Measurements from ENCODE around the gene CCDC32.

Gene CCDC32

DNA sequence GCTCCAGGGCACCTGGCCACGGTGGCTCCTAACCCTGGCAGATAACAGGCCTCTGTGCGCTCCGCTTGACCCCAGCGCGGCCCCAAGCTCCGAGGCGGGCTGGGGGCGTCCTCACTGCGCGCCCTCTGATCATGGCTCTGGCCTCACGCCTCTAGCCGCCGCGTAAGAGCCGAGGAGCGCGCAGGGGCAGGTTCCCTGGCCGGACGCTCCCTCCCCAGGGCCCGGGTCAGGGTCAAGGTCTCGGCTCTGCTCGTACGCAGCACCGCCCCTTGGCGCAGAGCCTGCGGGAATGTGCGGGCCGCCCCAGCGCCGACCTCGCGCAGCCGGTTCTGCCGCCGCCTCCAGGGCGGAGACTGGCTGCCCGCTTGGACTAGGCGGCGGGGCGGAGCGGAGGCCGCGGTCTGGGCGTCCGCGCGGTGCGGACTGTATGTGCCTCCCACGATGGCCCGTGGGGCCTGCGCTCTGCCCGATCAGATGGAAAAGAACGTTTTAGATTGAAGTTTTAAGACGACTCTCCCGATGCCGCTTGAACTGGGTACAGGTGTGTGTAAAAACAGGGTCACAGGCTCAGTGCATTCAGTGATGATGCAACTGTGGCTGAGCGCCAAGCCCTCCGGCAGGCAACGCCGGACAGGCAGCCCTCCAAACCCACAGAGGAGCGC lies 53.2 kb downstream of the CCDC32 start:
- DNase-seq, result peak; percentile 60

GRCh38 chr15:40511093-40511471 lies 53.8 kb downstream of the CCDC32 start:
- DNase-seq, result peak; percentile 51

- no peak for DNase-seq
These were observed 54.6 kb downstream of the CCDC32 start for GRCh38 chr15:40510201-40510600.

GRCh38 chr15:40508216-40508615 lies 56.6 kb downstream of the CCDC32 start:
- DNase-seq, result no peak

DNA sequence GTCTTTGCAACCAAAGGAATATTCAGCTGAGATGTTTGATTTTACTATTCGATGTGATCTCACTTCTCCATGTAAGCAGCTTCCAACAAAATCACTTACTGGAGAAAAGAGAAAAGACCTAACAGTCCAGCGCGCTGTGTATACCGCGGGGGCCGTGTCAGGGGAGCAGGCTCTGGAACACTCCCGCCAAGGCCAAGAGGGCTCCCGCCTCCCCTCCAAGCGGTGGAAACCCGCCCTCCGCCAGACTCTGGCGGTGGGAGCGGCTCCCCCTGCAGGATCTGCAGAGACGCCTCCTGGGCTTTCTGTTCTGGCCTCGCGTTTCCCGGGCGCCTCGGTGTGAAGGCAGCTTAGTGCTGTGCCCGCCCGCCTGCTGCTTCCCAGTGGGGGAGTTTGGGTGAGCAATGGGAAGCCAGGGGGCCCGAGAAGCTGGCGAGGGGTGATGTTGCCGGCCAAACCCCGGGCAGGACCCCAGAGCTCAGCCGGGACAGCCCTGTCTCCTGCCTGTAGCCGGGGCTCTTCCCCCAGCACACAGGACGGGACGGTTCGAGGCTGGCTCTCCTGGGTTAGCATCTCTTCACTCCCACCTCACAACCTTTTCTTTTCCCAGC lies 57.8 kb downstream of the CCDC32 start:
- peak; percentile 91 for DNase-seq

Data from hematopoietic multipotent progenitor cell treated with erythropoietin and hydrocortisone succinate and interleukin-3 and kit ligand, for 4 days (in vitro differentiated cells).